Pancreas (tissue), 10 donors: Measurements from ENCODE around the gene ARL6IP6. TPM values are rescaled to one million over a fixed set of nuclear protein-coding genes. Genes with fewer than 3 reads are reported as not detected.
"Not testable (repeated sequence)": the region's sequence is repeated elsewhere in the genome, so short reads cannot be mapped to it uniquely, and the experiment has no call there.

ENCODE experiments used
- ATAC-seq, 4 donors: fragments of 200-7000 bp; cut with Tn5 transposase; one replicate each; pipeline versions ENCODE4 v1.8.0 to v1.9.1; 2020; ENCODE audit warnings: mild to moderate bottlenecking in 4 of 4, moderate library complexity in 4 of 4
- DNase-seq, 6 donors: peaks; one replicate each; pipeline ENCODE4 v3.0.0-alpha.2; 2020
- FAIRE-seq: peaks from 2 replicates; lab custom pipeline; 2012; peaks lifted over from hg19 to GRCh38; lab: Jason Lieb, UNC
- H3K27ac ChIP-seq, 4 donors: fragments of 200-600 bp; sonication (generic); 1 replicate in 3 of 4; 2 replicates in 1 of 4; pipeline versions ENCODE4 v1.5.0 to v1.8.0; 2020
- H3K27me3 ChIP-seq, 4 donors: fragments of 200-600 bp; one replicate each; pipeline ENCODE4 v1.8.0; 2021
- H3K36me3 ChIP-seq, 3 donors: fragments of 200-600 bp; sonication (generic) in 1 of 3; one replicate each; pipeline versions ENCODE4 v1.5.0 to v1.8.0; 2020 to 2021
- H3K4me1 ChIP-seq, 3 donors: fragments of 200-600 bp; one replicate each; pipeline ENCODE4 v1.8.0; 2021
- H3K4me3 ChIP-seq, 4 donors: fragments of 200-600 bp; sonication (generic) in 2 of 4; one replicate each; pipeline versions ENCODE4 v1.5.0 to v1.8.0; 2020 to 2021
- H3K9me3 ChIP-seq, 4 donors: fragments of 200-600 bp; one replicate each; pipeline ENCODE4 v1.8.0; 2021
- CTCF ChIP-seq, 4 donors: fragments of 200-600 bp; sonication (generic) in 3 of 4; IDR thresholded peaks; one replicate each; pipeline versions ENCODE4 v1.5.0 to v1.8.0; 2021; ENCODE audit warnings: antibody characterized with exemption in 4 of 4
- WGBS, 2 donors: extraction: QIAGEN DNeasy Blood & Tissue Kit; methylation state at CpG; one replicate each; pipeline ENCODE4 v1.1.7; 2013; 5-methylcytosine and 5-hydroxymethylcytosine counted together
- intact Hi-C, 3 donors: fragments of 100-400 bp; cut with DNase I; formaldehyde crosslinking; loops; one replicate each; pipeline versions ENCODE4 v1.11.1 to v1.14.2; 2022
- polyA plus RNA-seq, 2 donors: library from polyadenylated mRNA; stranded (reverse); fragments of 200-250 nt; gene quantifications; one replicate each; pipeline ENCODE4 v1.2.3, GENCODE V29; 2013
- total RNA-seq, 6 donors: library from RNA; stranded (reverse); fragmentation: NEBNext Ultra II Directional in 4 of 6; extraction: Animal tissue kit (Norgen Biotek cat#: 25700) in 4 of 6; gene quantifications; one replicate each; pipeline versions ENCODE4 v1.2.1 to v1.2.4, GENCODE V29; 2021 to 2023
- donor health status: healthy with polysubstance abuse.
- donor health status: DM: no; HTN: no; CAD: no; lungs with moderate emphysema.
- donor health status: DM: no; HTN: no; CAD: no.
- donor health status: control.
- donor health status: control.
- donor health status: Bipolar disorder and iron deficiency.
- donor health status: DM: yes; HTN: yes; CAD: no.
- donor health status: DM: no; HTN: no; CAD: no.
- donor health status: DM: no; HTN: no; CAD: no.
- donor health status: DM: yes; HTN: yes; CAD: no.

ARL6IP6 gene
- total and polyA plus RNA-seq, 8 donors: 2.1 to 7.9 (median 3.5) TPM

DNA sequence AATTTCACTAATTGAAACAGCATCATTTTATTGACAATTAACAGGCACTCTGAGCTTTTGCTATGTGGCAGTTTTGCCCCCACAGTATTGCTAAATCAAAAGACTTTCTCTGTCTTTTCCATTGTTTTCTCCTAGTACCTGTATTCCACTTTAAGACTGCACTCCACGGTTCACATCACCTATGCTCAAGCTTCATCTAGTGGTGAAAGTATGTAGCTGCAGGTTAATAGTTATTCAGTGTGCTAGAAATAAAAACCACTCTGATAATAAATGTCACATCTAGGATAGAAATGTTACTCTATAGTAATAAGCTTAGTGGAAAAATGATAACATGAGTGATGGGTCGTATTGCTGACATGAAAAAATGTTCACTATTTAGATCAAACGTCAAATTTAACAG lies 24.6 kb downstream of the ARL6IP6 start:
- no peak for DNase-seq
- no peak for FAIRE-seq

GRCh38 chr2:152747751-152748150 lies 29.3 kb downstream of the ARL6IP6 start:
- H3K36me3 ChIP-seq, intact Hi-C loops, H3K4me1 ChIP-seq, H3K27me3 ChIP-seq, DNase-seq, FAIRE-seq, H3K9me3 ChIP-seq, H3K4me3 ChIP-seq, H3K27ac ChIP-seq, ATAC-seq: not testable (repeated sequence)
- WGBS, 2 donors: 86 to 89% methylated on average over 4 of the region's 4 CpGs

More for the DNA sequence above, 24.6 kb downstream of the ARL6IP6 start:
- Histone ChIP-seq H3K27me3 (no peaks in the 10 kb centered on the region), H3K36me3 (peaks cover 0 to 4% (median 0%) of the 10 kb centered on the region in 3 donors), H3K4me3 (no peak overlapping the region), H3K27ac (no peak overlapping the region), H3K4me1 (no peaks in the 10 kb centered on the region), H3K9me3 (no peaks in the 10 kb centered on the region)
- peak in 2 of 4 donors; percentile 19 to 35 for TF ChIP-seq CTCF (IDR thresholded peaks at IDR 0.05)
- intact Hi-C loops: no loop called here
- peak in 3 of 4 donors; percentile 46 to 78 (median 62) for ATAC-seq
- WGBS, 2 donors: 27 to 30% methylated on average over 3 of the region's 3 CpGs

DNA sequence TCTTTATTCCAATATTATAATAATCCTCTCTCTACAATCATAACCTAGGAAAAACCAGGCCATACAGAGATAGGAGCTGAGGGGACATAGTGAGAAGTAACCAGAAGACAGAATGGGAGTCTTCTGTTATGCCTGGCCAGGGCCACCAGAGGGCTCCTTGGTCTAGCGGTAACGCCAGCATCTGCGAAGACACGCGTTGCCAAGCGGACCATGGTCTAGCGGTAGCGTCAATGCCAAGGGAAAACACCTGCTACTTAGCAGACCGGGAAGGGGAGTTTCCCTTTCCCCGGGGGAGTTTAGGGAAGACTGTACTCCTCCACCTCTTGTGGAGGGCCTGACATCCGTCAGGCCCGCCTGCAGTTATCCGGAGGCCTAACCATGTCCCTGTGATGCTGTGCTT lies 36.6 kb downstream of the ARL6IP6 start:
- H3K27ac ChIP-seq: no peak overlapping the region
- DNase-seq: no peak
- no peak for ATAC-seq
- H3K9me3 ChIP-seq: no peaks in the 10 kb centered on the region
- H3K4me1 ChIP-seq: no peaks in the 10 kb centered on the region
- H3K27me3 ChIP-seq: no peaks in the 10 kb centered on the region
- WGBS, 2 donors: 90 to 93% methylated on average over 13 of the region's 13 CpGs
- TF ChIP-seq CTCF (IDR thresholded peaks at IDR 0.05): no peak
- H3K4me3 ChIP-seq: no peak overlapping the region
- intact Hi-C loops: no loop called here
- peaks cover 0 to 11% (median 3%) of the 10 kb centered on the region in 3 donors for H3K36me3 ChIP-seq
- no peak for FAIRE-seq

- intact Hi-C loops: no loop called here
- no peaks in the 10 kb centered on the region for H3K9me3 ChIP-seq
- H3K36me3 ChIP-seq: peaks cover 0 to 11% (median 0%) of the 10 kb centered on the region in 3 donors
- ATAC-seq: no peak
- H3K4me3 ChIP-seq: no peak overlapping the region
- no peaks in the 10 kb centered on the region for H3K4me1 ChIP-seq
- no peak overlapping the region for H3K27ac ChIP-seq
- no peaks in the 10 kb centered on the region for H3K27me3 ChIP-seq
- TF ChIP-seq CTCF (IDR thresholded peaks at IDR 0.05): no peak
- no peak for FAIRE-seq
- whole genome bisulfite sequencing, 2 donors: 89 to 94% methylated on average over 6 of the region's 6 CpGs
- no peak for DNase-seq
Measured at GRCh38 chr2:152759290-152760072, 41.1 kb downstream of the ARL6IP6 start.

DNA sequence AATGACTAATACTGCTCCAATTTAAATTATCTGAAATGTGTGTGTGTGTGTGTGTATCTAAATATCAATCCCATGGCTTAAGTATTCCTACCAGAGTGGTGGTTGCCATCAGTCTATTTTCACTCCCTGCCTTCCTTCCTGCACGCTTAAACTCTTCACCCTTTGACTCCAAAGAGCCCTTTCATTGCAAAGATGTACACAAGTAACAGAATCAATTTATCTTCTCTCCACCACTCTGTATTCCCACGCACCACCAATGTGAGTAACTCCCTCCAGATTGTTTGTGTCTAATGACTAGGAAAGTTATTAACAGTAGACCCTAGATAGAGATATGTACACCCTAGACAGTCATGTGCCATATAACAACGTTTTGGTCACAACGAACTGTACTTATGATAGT lies 42.8 kb downstream of the ARL6IP6 start:
- peaks cover 0 to 11% (median 0%) of the 10 kb centered on the region in 3 donors for H3K36me3 ChIP-seq
- no peak for TF ChIP-seq CTCF (IDR thresholded peaks at IDR 0.05)
- H3K4me1 ChIP-seq: no peaks in the 10 kb centered on the region
- FAIRE-seq (no peak), ATAC-seq (no peak), DNase-seq (no peak)
- intact Hi-C loops: no loop called here
- H3K27me3 ChIP-seq: no peaks in the 10 kb centered on the region
- H3K9me3 ChIP-seq: no peaks in the 10 kb centered on the region
- no peak overlapping the region for H3K27ac ChIP-seq
- no peak overlapping the region for H3K4me3 ChIP-seq
- WGBS, 2 donors: 84 to 90% methylated on average over 4 of the region's 4 CpGs
